Endothelial cell of umbilical vein (primary cell): ENCODE data around the gene POLR2C. TPM values are rescaled to one million over a fixed set of nuclear protein-coding genes. Genes with fewer than 3 reads are reported as not detected.

Experiments used
- BruUV-seq: library from RNA; stranded (reverse); fragments of 400-500 nt; replicated peaks from 2 replicates; lab custom pipeline; 2021; lab: Mats Ljungman, UMichigan
- CTCF ChIA-PET: fragments of 300-600, 350-600 bp; sonication (Branson Sonifier 250); formaldehyde crosslinking; loops from one replicate; lab custom pipeline; 2021; ENCODE audit warnings: antibody characterized with exemption, inconsistent platforms; lab: Charles Lee
- POLR2A ChIA-PET: fragments of 300-600, 350-600 bp; sonication (Branson Sonifier 250); formaldehyde crosslinking; loops from one replicate; lab custom pipeline; 2021; ENCODE audit warnings: antibody characterized with exemption, inconsistent platforms; lab: Charles Lee
- DNase-seq: peaks from one replicate; pipeline ENCODE4 v3.0.0-alpha.2; 2011; ENCODE audit warnings: low read depth, low spot score
- FAIRE-seq: peaks from 2 replicates; lab custom pipeline; 2011; peaks lifted over from hg19 to GRCh38; lab: Jason Lieb, UNC
- H2AFZ ChIP-seq: 2 replicates; pipeline ENCODE4 v1.6.0; 2012; ENCODE audit warnings: low read depth, low read length, control low read depth, inconsistent platforms
- H3K27ac ChIP-seq: 2 replicates; pipeline ENCODE4 v1.5.1; 2011; ENCODE audit warnings: low read depth, mild to moderate bottlenecking, control low read depth, low read length, moderate library complexity; ENCODE audit not compliant: insufficient read depth
- H3K27me3 ChIP-seq, 2 experiments: 2 replicates each; pipeline versions ENCODE4 v1.6.0 to v1.6.1; 2011; ENCODE audit warnings: low read length in 2 of 2, mixed read lengths in 1 of 2; ENCODE audit not compliant: control insufficient read depth in 2 of 2, insufficient read depth in 2 of 2
- H3K36me3 ChIP-seq, 2 experiments: 2 replicates in 1 of 2; 3 replicates in 1 of 2; pipeline ENCODE4 v1.5.1; 2011; ENCODE audit warnings: low read length in 2 of 2, mild to moderate bottlenecking in 1 of 2, moderate library complexity in 1 of 2; ENCODE audit not compliant: control insufficient read depth in 2 of 2, insufficient read depth in 2 of 2; ENCODE audit errors: extremely low read depth in 1 of 2
- H3K4me1 ChIP-seq: 3 replicates; pipeline ENCODE4 v1.5.1; 2011; ENCODE audit warnings: mild to moderate bottlenecking, low read length; ENCODE audit not compliant: control insufficient read depth, insufficient read depth; ENCODE audit errors: extremely low read depth
- H3K4me2 ChIP-seq: 2 replicates; pipeline ENCODE4 v1.6.1; 2011; ENCODE audit warnings: low read length, control low read depth, mixed read lengths; ENCODE audit not compliant: insufficient read depth
- H3K4me3 ChIP-seq, 3 experiments: fragments of 200-600 bp in 1 of 3; sonication (generic), shearing (Covaris generic) in 1 of 3; replicated peaks in 1 of 3; 2 replicates each; pipeline ENCODE4 v1.5.1; 2011 to 2016; ENCODE audit warnings: control low read depth in 3 of 3, low read length in 3 of 3, mild to moderate bottlenecking in 2 of 3, inconsistent platforms in 1 of 3, low read depth in 1 of 3, moderate library complexity in 1 of 3; ENCODE audit not compliant: insufficient read depth in 1 of 3
- H3K79me2 ChIP-seq: 2 replicates; pipeline ENCODE4 v1.6.0; 2012; ENCODE audit warnings: low read length, inconsistent platforms; ENCODE audit not compliant: control insufficient read depth, insufficient read depth
- H3K9ac ChIP-seq: replicated peaks from 2 replicates; pipeline ENCODE3; 2011; ENCODE audit warnings: low read length, control low read depth; ENCODE audit not compliant: insufficient read depth; ENCODE audit errors: extremely low read depth
- H3K9me1 ChIP-seq: replicated peaks from 3 replicates; pipeline ENCODE4 v1.6.0; 2011; ENCODE audit warnings: mild to moderate bottlenecking, low read length; ENCODE audit not compliant: control insufficient read depth, insufficient read depth; ENCODE audit errors: extremely low read depth
- H3K9me3 ChIP-seq: replicated peaks from 2 replicates; pipeline ENCODE4 v1.5.1; 2012; ENCODE audit warnings: low read length, inconsistent platforms; ENCODE audit not compliant: control insufficient read depth, insufficient read depth
- H4K20me1 ChIP-seq: replicated peaks from 2 replicates; pipeline ENCODE3; 2011; ENCODE audit warnings: mild to moderate bottlenecking, low read length; ENCODE audit not compliant: control insufficient read depth, insufficient read depth; ENCODE audit errors: extremely low read depth
- EZH2 ChIP-seq: IDR thresholded peaks from 2 replicates; pipeline ENCODE4 v1.6.1; 2012; ENCODE audit warnings: borderline replicate concordance, low read depth, mild to moderate bottlenecking, moderate library complexity, low read length, inconsistent platforms; ENCODE audit not compliant: severe bottlenecking
- FOS ChIP-seq: IDR thresholded peaks from 2 replicates; pipeline ENCODE4 v1.6.1; 2011; ENCODE audit warnings: mild to moderate bottlenecking, low read length, moderate library complexity, borderline replicate concordance; ENCODE audit not compliant: insufficient read depth
- GATA2 ChIP-seq: IDR thresholded peaks from 2 replicates; pipeline ENCODE4 v1.7.0; 2011; ENCODE audit warnings: low read depth, mild to moderate bottlenecking, moderate library complexity, mixed read lengths, low read length; ENCODE audit not compliant: insufficient read length, insufficient read depth
- JUN ChIP-seq: IDR thresholded peaks from 2 replicates; pipeline ENCODE4 v1.6.1; 2011; ENCODE audit warnings: borderline replicate concordance, low read depth; ENCODE audit not compliant: insufficient read length, insufficient read depth
- MAX ChIP-seq: IDR thresholded peaks from 2 replicates; pipeline ENCODE4 v1.6.1; 2011; ENCODE audit not compliant: insufficient read depth, insufficient read length
- MYC ChIP-seq: IDR thresholded peaks from one replicate; pipeline ENCODE4 v1.6.1; 2011; ENCODE audit warnings: mild to moderate bottlenecking, low read depth, low read length
- POLR2A ChIP-seq: IDR thresholded peaks from 2 replicates; pipeline ENCODE4 v1.6.1; 2012; ENCODE audit warnings: low read depth, mild to moderate bottlenecking, control low read depth, low read length
- POLR2AphosphoS5 ChIP-seq: IDR thresholded peaks from 2 replicates; pipeline ENCODE4 v1.6.1; 2012; ENCODE audit warnings: low read depth, mild to moderate bottlenecking, control low read depth, low read length, moderate library complexity; ENCODE audit not compliant: insufficient read depth
- dilution Hi-C: fragments of 300-500 bp; cut with MboI; formaldehyde crosslinking; loops from one replicate; pipeline ENCODE4 v1.15.0; 2019; ENCODE audit warnings: low sequenced_read_pairs; ENCODE audit not compliant: extremely low pct_ligation_motif_present
- intact Hi-C: fragments of 100-400 bp; cut with micrococcal nuclease; formaldehyde crosslinking; loops from one replicate; pipeline ENCODE4 v1.10.0; 2022
- polyA plus RNA-seq, 4 experiments: library from polyadenylated mRNA; depleted of rRNA in 3 of 4; stranded (reverse) in 3 of 4; unstranded in 1 of 4; fragments of >200 nt; gene quantifications; 2 replicates each; pipeline versions ENCODE4 v1.2.1 to v1.2.3, GENCODE V29; 2011 to 2012; ENCODE audit warnings: missing spikeins in 1 of 4
- total RNA-seq: library from RNA; stranded (reverse); gene quantifications from 2 replicates; pipeline ENCODE4 v1.2.3, GENCODE V29; 2021
- TF ChIP-seq, protein P1 (sequence below), 2 donors: IDR thresholded peaks; 1 replicate in 1 of 2; 2 replicates in 1 of 2; pipeline ENCODE4 v1.5.1; 2011; ENCODE audit warnings: low read length in 2 of 2, mild to moderate bottlenecking in 2 of 2, moderate library complexity in 2 of 2, control low read depth in 1 of 2, inconsistent platforms in 1 of 2, low read depth in 1 of 2; ENCODE audit not compliant: insufficient read depth in 1 of 2; ENCODE audit errors: extremely low read depth in 1 of 2

POLR2C gene
- total and polyA plus RNA-seq, 2 donors (not counting 3 experiments of a cell fraction or from before 2014, with no cell fraction given), result 65.2 to 129 TPM

DNA sequence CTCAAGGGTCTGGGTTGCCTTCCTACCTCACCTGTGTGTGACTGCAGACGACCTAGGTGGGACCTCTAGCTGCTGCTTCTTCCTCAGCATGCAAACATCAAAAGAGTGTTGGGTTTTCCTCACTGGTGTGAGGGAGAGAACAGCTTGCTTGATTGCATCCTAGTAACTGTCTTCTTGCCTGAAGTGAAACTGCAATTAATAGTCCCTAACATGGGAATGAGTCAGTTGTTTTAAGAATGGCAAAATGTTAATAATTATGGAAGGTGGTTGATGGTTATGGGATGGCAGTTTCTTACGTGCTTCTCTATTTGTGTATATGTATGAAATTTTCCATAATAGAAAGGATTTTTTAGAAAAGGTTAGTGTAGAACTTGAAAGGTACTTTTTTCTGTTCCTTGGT, 5.9 kb downstream of the POLR2C start:
- TF ChIP-seq POLR2AphosphoS5, result no peak
- TF ChIP-seq, protein P1, sequence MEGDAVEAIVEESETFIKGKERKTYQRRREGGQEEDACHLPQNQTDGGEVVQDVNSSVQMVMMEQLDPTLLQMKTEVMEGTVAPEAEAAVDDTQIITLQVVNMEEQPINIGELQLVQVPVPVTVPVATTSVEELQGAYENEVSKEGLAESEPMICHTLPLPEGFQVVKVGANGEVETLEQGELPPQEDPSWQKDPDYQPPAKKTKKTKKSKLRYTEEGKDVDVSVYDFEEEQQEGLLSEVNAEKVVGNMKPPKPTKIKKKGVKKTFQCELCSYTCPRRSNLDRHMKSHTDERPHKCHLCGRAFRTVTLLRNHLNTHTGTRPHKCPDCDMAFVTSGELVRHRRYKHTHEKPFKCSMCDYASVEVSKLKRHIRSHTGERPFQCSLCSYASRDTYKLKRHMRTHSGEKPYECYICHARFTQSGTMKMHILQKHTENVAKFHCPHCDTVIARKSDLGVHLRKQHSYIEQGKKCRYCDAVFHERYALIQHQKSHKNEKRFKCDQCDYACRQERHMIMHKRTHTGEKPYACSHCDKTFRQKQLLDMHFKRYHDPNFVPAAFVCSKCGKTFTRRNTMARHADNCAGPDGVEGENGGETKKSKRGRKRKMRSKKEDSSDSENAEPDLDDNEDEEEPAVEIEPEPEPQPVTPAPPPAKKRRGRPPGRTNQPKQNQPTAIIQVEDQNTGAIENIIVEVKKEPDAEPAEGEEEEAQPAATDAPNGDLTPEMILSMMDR (IDR thresholded peaks at IDR 0.05; ENCODE audit: extremely low read depth in 1 of 2, insufficient read depth in 1 of 2, low read depth in 1 of 2, low read length in 2 of 2), result no peak
- no peak for TF ChIP-seq MAX
- TF ChIP-seq FOS, result no peak
- no peak for TF ChIP-seq MYC
- no peak for TF ChIP-seq GATA2
- TF ChIP-seq JUN, result no peak
- TF ChIP-seq EZH2, result no peak
- no peak for TF ChIP-seq POLR2A
- Histone ChIP-seq H3K79me2 (peaks cover 12% of the 10 kb centered on the region), H2AFZ (no peak overlapping the region), H3K4me2 (no peak overlapping the region), H3K27me3 (no peaks in the 10 kb centered on the region), H3K36me3 (peaks cover 13 to 55% of the 10 kb centered on the region in 2 experiments), H3K27ac (no peak overlapping the region), H3K9me1 (no peaks in the 10 kb centered on the region), H3K9me3 (no peaks in the 10 kb centered on the region), H3K9ac (no peak overlapping the region), H3K4me1 (peaks cover 8% of the 10 kb centered on the region), H4K20me1 (no peaks in the 10 kb centered on the region), H3K4me3 (no peak overlapping the region)
- BruUV-seq, result no TSS peak
- ChIA-PET CTCF (no interaction called here), POLR2A (no interaction called here)
- FAIRE-seq (no peak), DNase-seq (no peak)
- dilution Hi-C loops (no loop called here), intact Hi-C loops (no loop called here)
